ENCODE measurements around the gene CEP131. TPM values are rescaled to one million over a fixed set of nuclear protein-coding genes. Genes with fewer than 3 reads are reported as not detected.
"Not testable (repeated sequence)": the region's sequence is repeated elsewhere in the genome, so short reads cannot be mapped to it uniquely, and the experiment has no call there.

CEP131 gene
- total and polyA plus RNA-seq, 4 donors = 7.2 to 26.6 (median 18.3) TPM

- no peak overlapping the region for H3K27ac ChIP-seq (ENCODE audit: low read depth, low read length)
- H3K36me3 ChIP-seq (ENCODE audit: control insufficient read depth, insufficient read depth, low read length) = peaks cover 60% of the 10 kb centered on the region
- WGBS (ENCODE audit: insufficient coverage) = 85% methylated on average over 31 of the region's 32 CpGs
- DNase-seq (ENCODE audit: low read depth in 4 of 6, low spot score in 6 of 6) = no peak
- H3K4me3 ChIP-seq (ENCODE audit: low read depth, low read length) = no peak overlapping the region
- no peaks in the 10 kb centered on the region for H3K9me3 ChIP-seq (ENCODE audit: control insufficient read depth, insufficient read depth, low read length)
- no peaks in the 10 kb centered on the region for H3K4me1 ChIP-seq (ENCODE audit: control insufficient read depth, insufficient read depth, low read length)
- H3K27me3 ChIP-seq (ENCODE audit: control insufficient read depth, insufficient read depth, low read length) = no peaks in the 10 kb centered on the region
Measured at GRCh38 chr17:81228834-81229665, 6.3 kb upstream of the CEP131 start.

DNA sequence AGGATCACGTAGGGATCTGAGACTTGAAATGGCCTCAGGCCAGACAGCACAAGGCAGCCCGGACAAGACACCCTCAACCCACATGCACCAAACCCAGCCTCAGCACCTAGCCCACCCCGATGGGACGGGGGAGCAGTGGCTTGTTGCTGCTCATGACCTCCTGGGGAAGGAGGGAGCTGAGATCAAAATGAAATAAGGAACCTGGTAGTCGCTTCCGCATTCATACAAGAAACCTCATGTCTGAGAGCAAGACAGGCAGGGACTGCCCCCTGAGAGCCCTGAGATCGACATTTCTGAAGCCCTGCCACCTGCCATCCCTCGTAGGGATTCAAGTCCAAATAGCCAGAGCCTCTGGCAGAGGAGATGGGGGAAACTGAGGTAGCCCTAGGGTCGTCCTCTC lies 5.7 kb upstream of the CEP131 start:
- no peaks in the 10 kb centered on the region for H3K27me3 ChIP-seq (ENCODE audit: control insufficient read depth, insufficient read depth, low read length)
- no peaks in the 10 kb centered on the region for H3K9me3 ChIP-seq (ENCODE audit: control insufficient read depth, insufficient read depth, low read length)
- H3K36me3 ChIP-seq (ENCODE audit: control insufficient read depth, insufficient read depth, low read length) = peaks cover 54% of the 10 kb centered on the region
- 90% methylated on average over 5 of the region's 9 CpGs for WGBS (ENCODE audit: insufficient coverage)
- no peak overlapping the region for H3K27ac ChIP-seq (ENCODE audit: low read depth, low read length)
- peaks cover 4% of the 10 kb centered on the region for H3K4me1 ChIP-seq (ENCODE audit: control insufficient read depth, insufficient read depth, low read length)
- H3K4me3 ChIP-seq (ENCODE audit: low read depth, low read length) = no peak overlapping the region
- DNase-seq (ENCODE audit: low read depth in 4 of 6, low spot score in 6 of 6) = no peak

DNA sequence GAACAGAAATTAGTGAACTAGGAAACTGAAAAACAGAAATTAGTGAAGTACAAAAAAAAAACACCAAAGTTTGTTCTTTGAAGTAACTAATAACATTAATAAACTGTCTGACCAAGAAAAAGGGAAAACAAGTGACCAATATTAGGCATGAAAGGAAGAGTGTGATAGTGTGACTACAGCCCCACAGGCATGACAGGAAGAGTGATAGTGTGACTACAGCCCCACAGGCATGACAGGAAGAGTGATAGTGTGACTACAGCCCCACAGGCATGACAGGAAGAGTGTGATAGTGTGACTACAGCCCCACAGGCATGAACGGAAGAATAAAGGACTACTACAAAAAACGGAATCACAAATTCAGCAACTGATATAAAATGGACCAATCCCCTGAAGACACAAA lies 4.9 kb upstream of the CEP131 start:
- H3K27ac ChIP-seq (ENCODE audit: low read depth, low read length); H3K4me3 ChIP-seq (ENCODE audit: low read depth, low read length); DNase-seq (ENCODE audit: low read depth in 4 of 6, low spot score in 6 of 6); H3K9me3 ChIP-seq (ENCODE audit: control insufficient read depth, insufficient read depth, low read length); H3K27me3 ChIP-seq (ENCODE audit: control insufficient read depth, insufficient read depth, low read length); H3K4me1 ChIP-seq (ENCODE audit: control insufficient read depth, insufficient read depth, low read length): not testable (repeated sequence)
- peaks cover 46% of the 10 kb centered on the region for H3K36me3 ChIP-seq (ENCODE audit: control insufficient read depth, insufficient read depth, low read length)
- WGBS (ENCODE audit: insufficient coverage) = no CpG with 5 or more reads among the region's 2 CpGs

DNA sequence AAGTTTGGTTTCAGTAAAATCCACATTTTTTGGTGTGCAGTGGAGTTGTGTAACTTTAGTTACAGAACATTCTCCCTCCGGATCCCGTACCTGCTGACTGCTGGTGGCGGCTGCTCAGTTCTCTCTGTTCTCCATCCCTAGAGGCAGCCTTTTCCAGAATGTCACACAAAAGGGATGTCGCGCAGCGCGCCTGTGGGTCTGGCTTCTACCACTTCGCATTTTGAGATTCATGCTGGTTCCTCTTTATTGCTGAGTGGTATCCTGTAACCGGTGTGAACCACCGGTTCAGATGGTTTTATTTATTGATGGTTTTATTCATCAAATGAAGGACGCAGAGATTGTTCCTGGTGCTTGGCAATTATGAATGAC lies 981 bp upstream of the CEP131 start:
- H3K4me1 ChIP-seq (ENCODE audit: control insufficient read depth, insufficient read depth, low read length) = peaks cover 26% of the 10 kb centered on the region
- WGBS (ENCODE audit: insufficient coverage) = 4% methylated on average over 7 of the region's 11 CpGs
- H3K27ac ChIP-seq (ENCODE audit: low read depth, low read length) = no peak overlapping the region
- H3K27me3 ChIP-seq (ENCODE audit: control insufficient read depth, insufficient read depth, low read length) = no peaks in the 10 kb centered on the region
- H3K36me3 ChIP-seq (ENCODE audit: control insufficient read depth, insufficient read depth, low read length) = peaks cover 22% of the 10 kb centered on the region
- H3K9me3 ChIP-seq (ENCODE audit: control insufficient read depth, insufficient read depth, low read length) = no peaks in the 10 kb centered on the region
- peak overlapping the region; percentile 44 for H3K4me3 ChIP-seq (ENCODE audit: low read depth, low read length)
- DNase-seq (ENCODE audit: low read depth in 4 of 6, low spot score in 6 of 6) = peak in 1 of 6 donors; percentile 14

DNA sequence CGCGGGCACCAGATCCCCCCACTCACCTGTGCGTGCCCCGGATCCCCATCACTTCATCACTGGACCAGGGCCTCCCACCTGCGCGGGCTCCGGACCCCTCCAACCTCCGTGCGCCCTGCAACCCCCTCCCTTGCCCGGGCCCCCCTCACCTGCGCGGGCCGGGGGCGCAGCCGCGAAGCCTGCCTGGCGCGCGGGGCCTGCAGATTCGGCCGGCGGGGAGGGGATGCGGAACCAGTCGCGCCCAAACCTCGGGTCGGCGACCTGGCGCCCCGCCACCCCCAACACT lies 202 bp downstream of the CEP131 start:
- Histone ChIP-seq H3K4me3 (ENCODE audit: low read depth, low read length) (peak overlapping the region; percentile 63), H3K27ac (ENCODE audit: low read depth, low read length) (no peak overlapping the region), H3K4me1 (ENCODE audit: control insufficient read depth, insufficient read depth, low read length) (peaks cover 26% of the 10 kb centered on the region), H3K27me3 (ENCODE audit: control insufficient read depth, insufficient read depth, low read length) (no peaks in the 10 kb centered on the region), H3K9me3 (ENCODE audit: control insufficient read depth, insufficient read depth, low read length) (no peaks in the 10 kb centered on the region), H3K36me3 (ENCODE audit: control insufficient read depth, insufficient read depth, low read length) (peaks cover 27% of the 10 kb centered on the region)
- under 1% methylated on average over 30 of the region's 30 CpGs for WGBS (ENCODE audit: insufficient coverage)
- DNase-seq (ENCODE audit: low read depth in 4 of 6, low spot score in 6 of 6) = no peak

DNA sequence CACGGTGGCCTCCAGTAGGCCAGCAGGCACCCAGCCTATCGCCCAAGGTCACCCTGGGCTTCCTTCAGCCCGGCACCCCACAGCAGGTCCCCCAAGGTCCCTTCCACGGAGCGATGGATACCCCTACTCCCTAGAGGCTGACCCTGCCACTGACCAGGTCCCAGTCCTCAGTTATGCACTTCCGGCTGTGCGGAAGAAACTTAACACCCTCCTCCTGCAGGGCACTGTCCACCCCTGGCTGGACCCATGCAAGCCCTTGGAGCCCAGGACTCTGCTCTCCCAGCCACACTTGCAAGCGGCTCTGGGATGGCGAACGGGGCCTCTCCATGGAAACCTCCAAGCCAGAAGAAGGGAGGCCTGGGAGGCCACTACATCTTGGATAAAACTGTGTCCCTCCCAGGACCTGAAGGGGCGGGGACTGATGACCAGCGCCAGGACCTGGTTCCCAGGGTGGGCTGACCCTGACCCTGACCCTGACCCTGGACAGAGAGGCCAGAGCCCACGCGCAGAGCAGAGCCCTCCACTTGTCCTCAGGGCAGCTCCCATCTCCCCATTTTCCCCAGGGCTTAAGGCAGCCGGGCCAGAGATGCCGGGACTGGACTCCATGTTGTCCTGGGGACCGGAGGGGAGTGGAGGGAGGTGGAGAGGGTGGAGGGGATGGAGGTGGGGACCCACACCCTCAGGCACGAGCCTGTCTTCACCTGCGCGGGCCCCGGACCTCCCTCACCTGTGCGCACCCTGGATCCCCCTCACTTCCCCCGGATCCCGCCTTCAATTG lies 734 bp downstream of the CEP131 start:
- Histone ChIP-seq H3K9me3 (ENCODE audit: control insufficient read depth, insufficient read depth, low read length) (no peaks in the 10 kb centered on the region), H3K4me1 (ENCODE audit: control insufficient read depth, insufficient read depth, low read length) (peaks cover 26% of the 10 kb centered on the region), H3K36me3 (ENCODE audit: control insufficient read depth, insufficient read depth, low read length) (peaks cover 32% of the 10 kb centered on the region), H3K27ac (ENCODE audit: low read depth, low read length) (no peak overlapping the region), H3K27me3 (ENCODE audit: control insufficient read depth, insufficient read depth, low read length) (no peaks in the 10 kb centered on the region), H3K4me3 (ENCODE audit: low read depth, low read length) (peak overlapping the region; percentile 63)
- 18% methylated on average over 19 of the region's 24 CpGs for WGBS (ENCODE audit: insufficient coverage)
- no peak for DNase-seq (ENCODE audit: low read depth in 4 of 6, low spot score in 6 of 6)

DNA sequence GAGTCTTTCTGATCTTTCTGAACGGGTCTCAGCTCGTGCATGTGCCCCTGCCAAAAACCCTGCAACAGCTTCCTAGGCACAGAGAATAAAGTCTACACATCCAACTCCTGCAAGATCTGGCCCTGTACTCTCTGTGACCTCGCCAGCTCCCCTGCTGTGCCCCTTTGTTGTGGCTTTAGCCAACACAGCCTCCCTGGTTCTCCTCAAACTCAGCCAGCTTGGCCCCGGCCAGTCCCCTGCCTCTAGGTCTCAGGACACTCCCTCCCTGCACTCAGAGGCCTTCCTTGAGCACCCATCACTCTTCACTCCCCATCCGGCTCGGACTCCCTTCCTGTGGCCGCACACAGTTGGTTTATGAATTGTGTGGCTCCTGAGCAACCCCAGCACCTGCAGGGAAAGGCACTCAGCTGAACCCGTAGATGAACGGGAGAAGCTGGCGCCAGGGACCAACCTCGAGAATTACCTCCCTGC lies 1.4 kb downstream of the CEP131 start:
- WGBS (ENCODE audit: insufficient coverage) = 39% methylated on average over 9 of the region's 11 CpGs
- Histone ChIP-seq H3K4me1 (ENCODE audit: control insufficient read depth, insufficient read depth, low read length) (peaks cover 26% of the 10 kb centered on the region), H3K9me3 (ENCODE audit: control insufficient read depth, insufficient read depth, low read length) (no peaks in the 10 kb centered on the region), H3K4me3 (ENCODE audit: low read depth, low read length) (peak overlapping the region; percentile 63), H3K36me3 (ENCODE audit: control insufficient read depth, insufficient read depth, low read length) (peaks cover 38% of the 10 kb centered on the region), H3K27me3 (ENCODE audit: control insufficient read depth, insufficient read depth, low read length) (no peaks in the 10 kb centered on the region), H3K27ac (ENCODE audit: low read depth, low read length) (no peak overlapping the region)
- DNase-seq (ENCODE audit: low read depth in 4 of 6, low spot score in 6 of 6) = no peak

DNA sequence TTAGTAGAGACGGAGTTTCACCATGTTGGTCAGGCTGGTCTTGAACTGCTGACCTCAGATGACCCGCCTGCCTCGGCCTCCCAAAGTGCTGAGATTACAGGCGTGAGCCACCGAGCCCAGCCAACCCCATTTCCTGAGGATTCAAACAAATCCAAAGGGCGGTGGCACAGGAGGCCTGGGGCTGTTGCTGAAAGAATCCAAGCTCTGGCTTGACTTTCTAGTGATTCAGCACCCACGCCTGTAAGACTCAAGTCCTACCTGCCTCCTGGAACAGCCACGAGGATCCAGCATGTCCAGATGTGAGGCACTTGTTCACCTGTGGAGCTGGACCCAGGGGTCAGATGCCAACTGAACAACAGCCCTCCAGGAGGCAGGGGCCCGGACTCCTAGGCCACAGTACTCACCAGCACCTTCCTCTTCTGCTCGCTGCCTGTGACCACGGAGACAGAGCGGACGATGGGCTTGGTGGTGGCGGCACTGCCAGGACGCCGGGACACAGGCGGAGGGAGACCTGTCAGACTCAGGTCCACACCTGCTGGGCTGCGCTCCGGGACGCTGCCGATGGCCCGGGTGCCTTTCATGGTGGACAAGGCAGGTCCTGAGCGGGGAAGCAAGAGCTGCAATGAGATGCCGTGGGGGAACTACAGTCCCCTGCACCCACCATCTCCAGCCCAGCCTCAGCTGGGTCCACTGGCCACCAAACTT lies 3.1 kb downstream of the CEP131 start:
- WGBS (ENCODE audit: insufficient coverage) = 97% methylated on average over 22 of the region's 24 CpGs
- H3K36me3 ChIP-seq (ENCODE audit: control insufficient read depth, insufficient read depth, low read length) = peaks cover 43% of the 10 kb centered on the region
- H3K4me1 ChIP-seq (ENCODE audit: control insufficient read depth, insufficient read depth, low read length) = peaks cover 26% of the 10 kb centered on the region
- H3K4me3 ChIP-seq (ENCODE audit: low read depth, low read length) = no peak overlapping the region
- H3K27me3 ChIP-seq (ENCODE audit: control insufficient read depth, insufficient read depth, low read length) = no peaks in the 10 kb centered on the region
- DNase-seq (ENCODE audit: low read depth in 4 of 6, low spot score in 6 of 6) = no peak
- no peak overlapping the region for H3K27ac ChIP-seq (ENCODE audit: low read depth, low read length)
- no peaks in the 10 kb centered on the region for H3K9me3 ChIP-seq (ENCODE audit: control insufficient read depth, insufficient read depth, low read length)

DNA sequence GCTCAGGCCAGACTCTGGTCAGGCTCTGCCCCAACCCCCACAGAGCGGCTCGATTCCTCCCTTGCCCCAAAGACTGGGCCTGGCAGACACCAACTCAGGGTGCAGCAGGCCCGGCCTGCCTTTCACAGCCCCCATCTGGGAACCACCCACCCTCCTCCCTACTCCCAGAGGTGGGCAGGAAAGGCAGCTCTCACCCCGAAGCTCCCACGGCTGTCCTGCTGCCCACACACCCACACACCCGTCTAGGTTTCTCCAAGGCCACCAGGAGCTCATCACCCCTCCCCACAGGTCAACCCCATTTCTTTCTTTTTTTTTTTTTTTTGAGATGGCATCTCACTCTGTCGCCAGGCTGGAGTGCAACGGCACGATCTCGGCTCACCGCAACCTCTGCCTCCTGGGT lies 3.8 kb downstream of the CEP131 start:
- Histone ChIP-seq H3K27ac (ENCODE audit: low read depth, low read length) (no peak overlapping the region), H3K4me3 (ENCODE audit: low read depth, low read length) (no peak overlapping the region), H3K36me3 (ENCODE audit: control insufficient read depth, insufficient read depth, low read length) (peaks cover 43% of the 10 kb centered on the region), H3K4me1 (ENCODE audit: control insufficient read depth, insufficient read depth, low read length) (peaks cover 26% of the 10 kb centered on the region), H3K27me3 (ENCODE audit: control insufficient read depth, insufficient read depth, low read length) (no peaks in the 10 kb centered on the region), H3K9me3 (ENCODE audit: control insufficient read depth, insufficient read depth, low read length) (no peaks in the 10 kb centered on the region)
- 92% methylated on average over 11 of the region's 11 CpGs for WGBS (ENCODE audit: insufficient coverage)
- DNase-seq (ENCODE audit: low read depth in 4 of 6, low spot score in 6 of 6) = no peak
